Measurements from ENCODE around the gene ARMS2. TPM values are rescaled to one million over a fixed set of nuclear protein-coding genes. Genes with fewer than 3 reads are reported as not detected.

ARMS2 gene
- total RNA-seq, 1 experiment from 2014 or later, result not detected

DNA sequence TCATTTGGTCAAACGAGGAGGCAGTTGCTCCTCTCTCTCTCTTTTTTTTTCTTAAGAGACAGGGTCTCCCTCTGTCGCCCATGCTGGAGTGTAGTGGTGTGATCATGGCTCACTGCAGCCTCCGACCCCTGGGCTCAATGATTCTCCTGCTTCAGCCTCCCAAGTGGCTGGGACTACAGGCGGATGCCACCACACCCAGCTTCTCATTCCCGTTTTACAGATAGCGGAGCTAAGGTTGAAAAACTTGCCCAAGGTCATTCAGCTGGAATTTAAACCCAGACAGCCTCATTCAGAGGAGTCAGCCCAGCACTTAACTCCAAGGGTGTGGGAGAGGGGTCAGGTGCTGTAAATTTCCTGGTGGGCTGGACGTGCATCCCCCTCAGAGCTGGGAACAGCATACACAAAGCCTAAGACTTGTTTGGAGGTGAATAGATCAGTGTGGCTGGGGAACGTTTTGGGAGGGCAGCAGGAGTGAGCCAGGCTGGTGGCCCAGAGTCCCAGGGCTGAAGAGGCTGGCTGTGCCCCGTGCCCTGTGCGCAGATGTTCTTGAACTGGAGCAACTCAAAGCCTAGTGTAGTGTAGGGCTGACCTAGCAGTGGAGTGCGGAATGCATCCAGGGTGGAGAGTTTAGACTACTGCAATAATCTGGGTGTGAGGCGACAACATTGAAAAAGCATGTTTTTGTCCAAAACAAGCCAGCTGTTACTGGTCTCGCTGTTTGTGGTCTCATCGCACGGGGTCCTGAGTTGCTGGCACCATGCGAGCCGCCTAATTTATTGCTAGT, 9.2 kb downstream of the ARMS2 start:
- peaks cover 38% of the 10 kb centered on the region for H3K4me1 Mint-ChIP-seq
- no peaks in the 10 kb centered on the region for H3K36me3 Mint-ChIP-seq
- no peak for DNase-seq (ENCODE audit: low spot score)
- no peak for ATAC-seq
- ChIA-PET CTCF (no interaction called here), POLR2A (no interaction called here)
- H3K27me3 Mint-ChIP-seq (ENCODE audit: low read depth), result peaks cover 59% of the 10 kb centered on the region
- H3K4me3 Mint-ChIP-seq, result peak overlapping the region; percentile 73
- H3K27ac Mint-ChIP-seq, result no peak overlapping the region
- H3K9me3 Mint-ChIP-seq, result no peaks in the 10 kb centered on the region
- TF ChIP-seq, protein P1, sequence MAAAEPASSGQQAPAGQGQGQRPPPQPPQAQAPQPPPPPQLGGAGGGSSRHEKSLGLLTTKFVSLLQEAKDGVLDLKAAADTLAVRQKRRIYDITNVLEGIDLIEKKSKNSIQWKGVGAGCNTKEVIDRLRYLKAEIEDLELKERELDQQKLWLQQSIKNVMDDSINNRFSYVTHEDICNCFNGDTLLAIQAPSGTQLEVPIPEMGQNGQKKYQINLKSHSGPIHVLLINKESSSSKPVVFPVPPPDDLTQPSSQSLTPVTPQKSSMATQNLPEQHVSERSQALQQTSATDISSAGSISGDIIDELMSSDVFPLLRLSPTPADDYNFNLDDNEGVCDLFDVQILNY (CRISPR knock-in tag; IDR thresholded peaks at IDR 0.05), result no peak
- TF ChIP-seq ESRRA (CRISPR knock-in tag; IDR thresholded peaks at IDR 0.05; ENCODE audit: borderline replicate concordance), result no peak
- TF ChIP-seq FOXK1 (CRISPR knock-in tag; IDR thresholded peaks at IDR 0.05), result no peak
- TF ChIP-seq, protein P2, sequence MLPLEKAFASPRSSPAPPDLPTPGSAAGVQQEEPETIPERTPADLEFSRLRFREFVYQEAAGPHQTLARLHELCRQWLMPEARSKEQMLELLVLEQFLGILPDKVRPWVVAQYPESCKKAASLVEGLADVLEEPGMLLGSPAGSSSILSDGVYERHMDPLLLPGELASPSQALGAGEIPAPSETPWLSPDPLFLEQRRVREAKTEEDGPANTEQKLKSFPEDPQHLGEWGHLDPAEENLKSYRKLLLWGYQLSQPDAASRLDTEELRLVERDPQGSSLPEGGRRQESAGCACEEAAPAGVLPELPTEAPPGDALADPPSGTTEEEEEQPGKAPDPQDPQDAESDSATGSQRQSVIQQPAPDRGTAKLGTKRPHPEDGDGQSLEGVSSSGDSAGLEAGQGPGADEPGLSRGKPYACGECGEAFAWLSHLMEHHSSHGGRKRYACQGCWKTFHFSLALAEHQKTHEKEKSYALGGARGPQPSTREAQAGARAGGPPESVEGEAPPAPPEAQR (CRISPR knock-in tag; IDR thresholded peaks at IDR 0.05), result no peak
- no peak for TF ChIP-seq NFATC4 (CRISPR knock-in tag; IDR thresholded peaks at IDR 0.05)
- TF ChIP-seq, protein P3, sequence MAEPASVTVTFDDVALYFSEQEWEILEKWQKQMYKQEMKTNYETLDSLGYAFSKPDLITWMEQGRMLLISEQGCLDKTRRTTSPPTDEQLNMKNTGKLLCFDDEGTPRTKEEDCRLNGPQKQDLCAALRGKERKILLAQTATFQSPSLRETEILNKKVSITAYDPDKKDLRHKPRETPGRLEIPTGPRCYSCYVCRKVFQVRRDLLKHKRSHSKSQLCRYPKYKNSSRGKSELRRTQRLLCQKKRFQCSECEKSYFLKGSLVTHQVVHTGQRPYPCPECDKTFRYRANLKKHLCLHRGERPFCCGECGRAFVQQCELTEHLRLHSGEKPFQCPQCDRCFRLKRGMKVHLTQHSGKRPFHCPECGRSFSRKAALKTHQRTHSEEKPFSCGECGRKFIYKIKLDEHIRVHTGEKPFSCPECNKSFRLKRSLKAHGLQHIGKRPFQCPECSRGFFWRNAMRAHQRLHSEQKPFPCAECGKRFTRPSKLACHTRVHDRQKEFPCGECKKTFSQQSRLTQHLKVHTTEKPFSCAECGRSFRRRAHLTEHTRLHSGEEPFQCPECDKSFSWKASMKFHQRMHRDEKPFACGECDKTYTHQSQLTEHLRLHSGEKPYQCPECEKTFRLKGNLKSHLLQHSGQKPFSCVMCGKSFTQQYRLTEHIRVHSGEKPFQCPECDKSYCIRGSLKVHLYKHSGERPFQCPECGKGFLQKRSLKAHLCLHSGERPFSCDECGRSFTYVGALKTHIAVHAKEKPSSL (CRISPR knock-in tag; conservative IDR thresholded peaks at IDR 0.05), result no peak

DNA sequence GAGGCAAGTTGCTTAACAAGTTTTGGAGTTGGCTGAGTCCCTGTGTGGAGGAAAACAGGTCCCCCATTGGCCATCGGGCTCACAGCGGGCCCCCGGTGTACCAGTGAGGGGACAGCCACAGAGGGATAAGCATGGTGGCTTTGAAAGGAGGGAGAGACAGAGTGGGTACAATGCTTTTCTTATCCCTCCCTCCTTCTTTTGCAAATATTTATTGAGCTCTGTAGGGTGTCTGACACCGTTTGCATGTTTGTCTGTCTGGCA, 9.7 kb downstream of the ARMS2 start:
- Mint-ChIP-seq H3K27me3 (ENCODE audit: low read depth) (peaks cover 56% of the 10 kb centered on the region), H3K36me3 (no peaks in the 10 kb centered on the region), H3K27ac (no peak overlapping the region), H3K9me3 (no peaks in the 10 kb centered on the region), H3K4me1 (peaks cover 33% of the 10 kb centered on the region), H3K4me3 (no peak overlapping the region)
- ChIA-PET CTCF (no interaction called here), POLR2A (no interaction called here)
- DNase-seq (ENCODE audit: low spot score) (no peak), ATAC-seq (no peak)
- TF ChIP-seq, protein P4, sequence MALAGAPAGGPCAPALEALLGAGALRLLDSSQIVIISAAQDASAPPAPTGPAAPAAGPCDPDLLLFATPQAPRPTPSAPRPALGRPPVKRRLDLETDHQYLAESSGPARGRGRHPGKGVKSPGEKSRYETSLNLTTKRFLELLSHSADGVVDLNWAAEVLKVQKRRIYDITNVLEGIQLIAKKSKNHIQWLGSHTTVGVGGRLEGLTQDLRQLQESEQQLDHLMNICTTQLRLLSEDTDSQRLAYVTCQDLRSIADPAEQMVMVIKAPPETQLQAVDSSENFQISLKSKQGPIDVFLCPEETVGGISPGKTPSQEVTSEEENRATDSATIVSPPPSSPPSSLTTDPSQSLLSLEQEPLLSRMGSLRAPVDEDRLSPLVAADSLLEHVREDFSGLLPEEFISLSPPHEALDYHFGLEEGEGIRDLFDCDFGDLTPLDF (CRISPR knock-in tag; IDR thresholded peaks at IDR 0.05), result no peak
- TF ChIP-seq FOXK1 (CRISPR knock-in tag; IDR thresholded peaks at IDR 0.05) (no peak), PRRX2 (CRISPR knock-in tag; IDR thresholded peaks at IDR 0.05) (no peak), ZNF219 (CRISPR knock-in tag; IDR thresholded peaks at IDR 0.05; ENCODE audit: borderline replicate concordance) (no peak), MYBL2 (CRISPR knock-in tag; IDR thresholded peaks at IDR 0.05) (no peak), GABPB1 (CRISPR knock-in tag; IDR thresholded peaks at IDR 0.05) (no peak)
- TF ChIP-seq, protein P5, sequence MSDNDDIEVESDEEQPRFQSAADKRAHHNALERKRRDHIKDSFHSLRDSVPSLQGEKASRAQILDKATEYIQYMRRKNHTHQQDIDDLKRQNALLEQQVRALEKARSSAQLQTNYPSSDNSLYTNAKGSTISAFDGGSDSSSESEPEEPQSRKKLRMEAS (CRISPR knock-in tag; IDR thresholded peaks at IDR 0.05), result no peak
- TF ChIP-seq, protein P6, sequence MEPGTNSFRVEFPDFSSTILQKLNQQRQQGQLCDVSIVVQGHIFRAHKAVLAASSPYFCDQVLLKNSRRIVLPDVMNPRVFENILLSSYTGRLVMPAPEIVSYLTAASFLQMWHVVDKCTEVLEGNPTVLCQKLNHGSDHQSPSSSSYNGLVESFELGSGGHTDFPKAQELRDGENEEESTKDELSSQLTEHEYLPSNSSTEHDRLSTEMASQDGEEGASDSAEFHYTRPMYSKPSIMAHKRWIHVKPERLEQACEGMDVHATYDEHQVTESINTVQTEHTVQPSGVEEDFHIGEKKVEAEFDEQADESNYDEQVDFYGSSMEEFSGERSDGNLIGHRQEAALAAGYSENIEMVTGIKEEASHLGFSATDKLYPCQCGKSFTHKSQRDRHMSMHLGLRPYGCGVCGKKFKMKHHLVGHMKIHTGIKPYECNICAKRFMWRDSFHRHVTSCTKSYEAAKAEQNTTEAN (CRISPR knock-in tag; IDR thresholded peaks at IDR 0.05), result no peak
- TF ChIP-seq, protein P7, sequence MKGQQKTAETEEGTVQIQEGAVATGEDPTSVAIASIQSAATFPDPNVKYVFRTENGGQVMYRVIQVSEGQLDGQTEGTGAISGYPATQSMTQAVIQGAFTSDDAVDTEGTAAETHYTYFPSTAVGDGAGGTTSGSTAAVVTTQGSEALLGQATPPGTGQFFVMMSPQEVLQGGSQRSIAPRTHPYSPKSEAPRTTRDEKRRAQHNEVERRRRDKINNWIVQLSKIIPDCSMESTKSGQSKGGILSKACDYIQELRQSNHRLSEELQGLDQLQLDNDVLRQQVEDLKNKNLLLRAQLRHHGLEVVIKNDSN (CRISPR knock-in tag; IDR thresholded peaks at IDR 0.05), result no peak
- TF ChIP-seq, protein P8, sequence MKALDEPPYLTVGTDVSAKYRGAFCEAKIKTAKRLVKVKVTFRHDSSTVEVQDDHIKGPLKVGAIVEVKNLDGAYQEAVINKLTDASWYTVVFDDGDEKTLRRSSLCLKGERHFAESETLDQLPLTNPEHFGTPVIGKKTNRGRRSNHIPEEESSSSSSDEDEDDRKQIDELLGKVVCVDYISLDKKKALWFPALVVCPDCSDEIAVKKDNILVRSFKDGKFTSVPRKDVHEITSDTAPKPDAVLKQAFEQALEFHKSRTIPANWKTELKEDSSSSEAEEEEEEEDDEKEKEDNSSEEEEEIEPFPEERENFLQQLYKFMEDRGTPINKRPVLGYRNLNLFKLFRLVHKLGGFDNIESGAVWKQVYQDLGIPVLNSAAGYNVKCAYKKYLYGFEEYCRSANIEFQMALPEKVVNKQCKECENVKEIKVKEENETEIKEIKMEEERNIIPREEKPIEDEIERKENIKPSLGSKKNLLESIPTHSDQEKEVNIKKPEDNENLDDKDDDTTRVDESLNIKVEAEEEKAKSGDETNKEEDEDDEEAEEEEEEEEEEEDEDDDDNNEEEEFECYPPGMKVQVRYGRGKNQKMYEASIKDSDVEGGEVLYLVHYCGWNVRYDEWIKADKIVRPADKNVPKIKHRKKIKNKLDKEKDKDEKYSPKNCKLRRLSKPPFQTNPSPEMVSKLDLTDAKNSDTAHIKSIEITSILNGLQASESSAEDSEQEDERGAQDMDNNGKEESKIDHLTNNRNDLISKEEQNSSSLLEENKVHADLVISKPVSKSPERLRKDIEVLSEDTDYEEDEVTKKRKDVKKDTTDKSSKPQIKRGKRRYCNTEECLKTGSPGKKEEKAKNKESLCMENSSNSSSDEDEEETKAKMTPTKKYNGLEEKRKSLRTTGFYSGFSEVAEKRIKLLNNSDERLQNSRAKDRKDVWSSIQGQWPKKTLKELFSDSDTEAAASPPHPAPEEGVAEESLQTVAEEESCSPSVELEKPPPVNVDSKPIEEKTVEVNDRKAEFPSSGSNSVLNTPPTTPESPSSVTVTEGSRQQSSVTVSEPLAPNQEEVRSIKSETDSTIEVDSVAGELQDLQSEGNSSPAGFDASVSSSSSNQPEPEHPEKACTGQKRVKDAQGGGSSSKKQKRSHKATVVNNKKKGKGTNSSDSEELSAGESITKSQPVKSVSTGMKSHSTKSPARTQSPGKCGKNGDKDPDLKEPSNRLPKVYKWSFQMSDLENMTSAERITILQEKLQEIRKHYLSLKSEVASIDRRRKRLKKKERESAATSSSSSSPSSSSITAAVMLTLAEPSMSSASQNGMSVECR (CRISPR knock-in tag; IDR thresholded peaks at IDR 0.05; ENCODE audit: borderline replicate concordance), result no peak
- TF ChIP-seq, protein P9, sequence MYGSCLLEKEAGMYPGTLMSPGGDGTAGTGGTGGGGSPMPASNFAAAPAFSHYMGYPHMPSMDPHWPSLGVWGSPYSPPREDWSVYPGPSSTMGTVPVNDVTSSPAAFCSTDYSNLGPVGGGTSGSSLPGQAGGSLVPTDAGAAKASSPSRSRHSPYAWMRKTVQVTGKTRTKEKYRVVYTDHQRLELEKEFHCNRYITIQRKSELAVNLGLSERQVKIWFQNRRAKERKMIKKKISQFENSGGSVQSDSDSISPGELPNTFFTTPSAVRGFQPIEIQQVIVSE (CRISPR knock-in tag; IDR thresholded peaks at IDR 0.05; ENCODE audit: borderline replicate concordance), result no peak
- TF ChIP-seq, protein P10, sequence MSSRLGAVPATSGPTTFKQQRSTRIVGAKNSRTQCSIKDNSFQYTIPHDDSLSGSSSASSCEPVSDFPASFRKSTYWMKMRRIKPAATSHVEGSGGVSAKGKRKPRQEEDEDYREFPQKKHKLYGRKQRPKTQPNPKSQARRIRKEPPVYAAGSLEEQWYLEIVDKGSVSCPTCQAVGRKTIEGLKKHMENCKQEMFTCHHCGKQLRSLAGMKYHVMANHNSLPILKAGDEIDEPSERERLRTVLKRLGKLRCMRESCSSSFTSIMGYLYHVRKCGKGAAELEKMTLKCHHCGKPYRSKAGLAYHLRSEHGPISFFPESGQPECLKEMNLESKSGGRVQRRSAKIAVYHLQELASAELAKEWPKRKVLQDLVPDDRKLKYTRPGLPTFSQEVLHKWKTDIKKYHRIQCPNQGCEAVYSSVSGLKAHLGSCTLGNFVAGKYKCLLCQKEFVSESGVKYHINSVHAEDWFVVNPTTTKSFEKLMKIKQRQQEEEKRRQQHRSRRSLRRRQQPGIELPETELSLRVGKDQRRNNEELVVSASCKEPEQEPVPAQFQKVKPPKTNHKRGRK (CRISPR knock-in tag; IDR thresholded peaks at IDR 0.05; ENCODE audit: borderline replicate concordance), result no peak
